Measurements from ENCODE around the gene OSBPL9. TPM values are rescaled to one million over a fixed set of nuclear protein-coding genes. Genes with fewer than 3 reads are reported as not detected.
A peak's percentile ranks its signal among the peaks of the same experiment; 100 is the strongest.

OSBPL9 gene
- total RNA-seq, 4 donors from 2014 or later, result 56.9 to 110 (median 78.3) TPM

- peaks cover 6 to 81% (median 30%) of the 10 kb centered on the region in 3 donors for H3K4me1 ChIP-seq
- peak overlapping the region in 3 of 4 donors; percentile 24 to 45 (median 29) for H3K27ac ChIP-seq
- 51 to 58% methylated on average over 7 of the region's 7 CpGs for WGBS, 2 donors (ENCODE audit: low coverage in 1 of 2)
- ATAC-seq, result no peak
- H3K4me3 ChIP-seq, result no peak overlapping the region
- no peaks in the 10 kb centered on the region for H3K36me3 ChIP-seq
- no peaks in the 10 kb centered on the region for H3K27me3 ChIP-seq
- no peaks in the 10 kb centered on the region for H3K9me3 ChIP-seq
- no peak for TF ChIP-seq POLR2AphosphoS5 (IDR thresholded peaks at IDR 0.05)
- TF ChIP-seq EP300 (IDR thresholded peaks at IDR 0.05), result no peak
- TF ChIP-seq CTCF (IDR thresholded peaks at IDR 0.05), result no peak
- TF ChIP-seq POLR2A (IDR thresholded peaks at IDR 0.05), result no peak
These were observed 117.1 kb downstream of the OSBPL9 start for GRCh38 chr1:51733793-51734522.

- ATAC-seq, result no peak
- no peak overlapping the region for H3K4me3 ChIP-seq
- H3K4me1 ChIP-seq, result peaks cover 6 to 69% (median 25%) of the 10 kb centered on the region in 3 donors
- no peaks in the 10 kb centered on the region for H3K9me3 ChIP-seq
- no peaks in the 10 kb centered on the region for H3K27me3 ChIP-seq
- peak overlapping the region in 2 of 4 donors; percentile 24 to 40 for H3K27ac ChIP-seq
- TF ChIP-seq CTCF (IDR thresholded peaks at IDR 0.05), result no peak
- TF ChIP-seq POLR2A (IDR thresholded peaks at IDR 0.05), result no peak
- TF ChIP-seq POLR2AphosphoS5 (IDR thresholded peaks at IDR 0.05), result no peak
- no peak for TF ChIP-seq EP300 (IDR thresholded peaks at IDR 0.05)
- 61 to 66% methylated on average over 6 to 7 of the region's 7 CpGs for WGBS, 2 donors (ENCODE audit: low coverage in 1 of 2)
- no peaks in the 10 kb centered on the region for H3K36me3 ChIP-seq
These were observed 118.2 kb downstream of the OSBPL9 start for GRCh38 chr1:51734896-51735745.

- WGBS, 2 donors (ENCODE audit: low coverage in 1 of 2), result 68 to 78% methylated on average over 5 of the region's 5 CpGs
- Histone ChIP-seq H3K4me1 (peaks cover 6 to 63% (median 25%) of the 10 kb centered on the region in 3 donors), H3K4me3 (no peak overlapping the region), H3K27me3 (no peaks in the 10 kb centered on the region), H3K27ac (no peak overlapping the region), H3K9me3 (no peaks in the 10 kb centered on the region), H3K36me3 (no peaks in the 10 kb centered on the region)
- no peak for TF ChIP-seq POLR2A (IDR thresholded peaks at IDR 0.05)
- no peak for ATAC-seq
These were observed 118.9 kb downstream of the OSBPL9 start for GRCh38 chr1:51735746-51736254.

GRCh38 chr1:51736702-51737101, 119.8 kb downstream of the OSBPL9 start:
- Histone ChIP-seq H3K4me3 (no peak overlapping the region), H3K27me3 (no peaks in the 10 kb centered on the region), H3K4me1 (peaks cover 6 to 55% (median 25%) of the 10 kb centered on the region in 3 donors), H3K9me3 (no peaks in the 10 kb centered on the region), H3K36me3 (no peaks in the 10 kb centered on the region), H3K27ac (no peak overlapping the region)
- TF ChIP-seq EP300 (IDR thresholded peaks at IDR 0.05) (no peak), CTCF (IDR thresholded peaks at IDR 0.05) (no peak), POLR2AphosphoS5 (IDR thresholded peaks at IDR 0.05) (peak; percentile 8), POLR2A (IDR thresholded peaks at IDR 0.05) (no peak)
- ATAC-seq, result no peak

GRCh38 chr1:51738681-51739080, 121.8 kb downstream of the OSBPL9 start:
- H3K9me3 ChIP-seq, result no peaks in the 10 kb centered on the region
- TF ChIP-seq POLR2A (IDR thresholded peaks at IDR 0.05) (no peak), POLR2AphosphoS5 (IDR thresholded peaks at IDR 0.05) (no peak), CTCF (IDR thresholded peaks at IDR 0.05) (no peak), EP300 (IDR thresholded peaks at IDR 0.05) (no peak)
- peaks cover 6 to 38% (median 16%) of the 10 kb centered on the region in 3 donors for H3K4me1 ChIP-seq
- no peaks in the 10 kb centered on the region for H3K27me3 ChIP-seq
- no peak overlapping the region for H3K27ac ChIP-seq
- no peak for ATAC-seq
- no peaks in the 10 kb centered on the region for H3K36me3 ChIP-seq
- WGBS, 2 donors (ENCODE audit: low coverage in 1 of 2), result 96 to 100% methylated on average over 3 of the region's 3 CpGs
- H3K4me3 ChIP-seq, result no peak overlapping the region
